Measurements from ENCODE around the gene TBC1D14. TPM values are rescaled to one million over a fixed set of nuclear protein-coding genes. Genes with fewer than 3 reads are reported as not detected.

Gene TBC1D14
- total and polyA plus RNA-seq, 10 of the 15 experiments (the other 5 are each of a cell fraction or from before 2014, with no cell fraction given) = 0.87 to 39.3 (median 30.1) TPM

DNA sequence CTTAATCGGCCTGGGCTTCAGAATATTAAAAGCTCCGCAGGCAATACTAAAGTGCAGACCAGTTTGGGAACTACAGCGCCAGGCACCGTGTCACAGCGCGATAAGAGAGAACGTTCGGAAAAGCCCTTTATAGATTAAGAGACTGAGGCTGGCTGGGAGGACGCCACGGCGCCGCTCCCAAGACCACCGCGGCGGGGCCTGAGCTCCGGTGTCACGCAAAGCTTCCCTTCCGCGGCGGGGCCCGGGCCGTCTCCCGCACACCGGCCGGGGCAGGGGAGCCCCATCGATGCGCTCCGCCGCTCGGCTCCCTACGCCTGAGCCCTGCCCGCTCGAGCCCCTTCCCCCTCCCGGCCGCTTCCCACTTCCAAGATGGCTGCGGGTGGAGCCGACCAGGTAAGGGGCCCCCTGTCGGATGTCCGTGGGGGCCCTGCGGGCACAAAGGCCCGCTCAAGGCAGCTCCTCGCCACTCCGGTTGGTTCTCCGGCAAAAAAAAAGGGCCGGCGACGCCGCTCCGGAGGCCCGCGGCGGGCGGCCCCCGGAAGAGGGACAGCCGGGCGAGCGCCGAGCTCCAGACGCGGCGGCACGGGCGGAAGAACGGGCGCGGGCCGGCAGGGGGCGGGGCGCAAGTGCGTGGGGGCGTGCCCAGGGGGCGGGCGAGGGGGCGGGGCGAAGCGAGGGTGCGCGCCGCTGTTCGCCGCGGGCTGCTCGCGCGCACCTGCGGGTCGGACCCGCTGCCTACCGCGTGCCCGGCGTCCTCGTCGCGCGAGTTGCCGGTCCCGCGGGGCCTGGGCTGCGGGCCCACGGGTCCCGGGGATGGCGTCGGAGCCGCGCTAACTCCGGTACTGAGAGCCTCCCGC, at the start of gene TBC1D14 (continued):
- peak; percentile 31; the same call in 1 of the 2 replicates for TF ChIP-seq RCOR1 (conservative IDR thresholded peaks at IDR 0.05; ENCODE audit: low read depth, low read length)
- 0 out of 2 replicates have a peak, but pooled peaks have one; percentile 32 for TF ChIP-seq TBL1XR1 (IDR thresholded peaks at IDR 0.05; ENCODE audit: low read depth, low read length)
- no peak for TF ChIP-seq ATF7 (IDR thresholded peaks at IDR 0.05; ENCODE audit: low read depth)
- TF ChIP-seq PBX3 (IDR thresholded peaks at IDR 0.05; ENCODE audit: insufficient replicate concordance, low read depth, low read length) = no peak
- peak; percentile 100 for TF ChIP-seq MLLT1 (IDR thresholded peaks at IDR 0.05)
- TF ChIP-seq ZBTB11 (CRISPR knock-in tag; IDR thresholded peaks at IDR 0.05) = no peak
- TF ChIP-seq BHLHE40 (IDR thresholded peaks at IDR 0.05; ENCODE audit: borderline replicate concordance in 1 of 2, low read depth in 2 of 2, low read length in 1 of 2) = peak; percentile 87 to 98
- peak; percentile 95 for TF ChIP-seq IKZF1 (conservative IDR thresholded peaks at IDR 0.05)
- peak; percentile 62 for TF ChIP-seq LARP7 (IDR thresholded peaks at IDR 0.05)
- TF ChIP-seq, protein P1, sequence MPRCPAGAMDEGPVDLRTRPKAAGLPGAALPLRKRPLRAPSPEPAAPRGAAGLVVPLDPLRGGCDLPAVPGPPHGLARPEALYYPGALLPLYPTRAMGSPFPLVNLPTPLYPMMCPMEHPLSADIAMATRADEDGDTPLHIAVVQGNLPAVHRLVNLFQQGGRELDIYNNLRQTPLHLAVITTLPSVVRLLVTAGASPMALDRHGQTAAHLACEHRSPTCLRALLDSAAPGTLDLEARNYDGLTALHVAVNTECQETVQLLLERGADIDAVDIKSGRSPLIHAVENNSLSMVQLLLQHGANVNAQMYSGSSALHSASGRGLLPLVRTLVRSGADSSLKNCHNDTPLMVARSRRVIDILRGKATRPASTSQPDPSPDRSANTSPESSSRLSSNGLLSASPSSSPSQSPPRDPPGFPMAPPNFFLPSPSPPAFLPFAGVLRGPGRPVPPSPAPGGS (IDR thresholded peaks at IDR 0.05; ENCODE audit: borderline replicate concordance, insufficient read depth, low read depth, low read length, poor library complexity, severe bottlenecking) = no peak
- no peak for TF ChIP-seq IKZF2 (IDR thresholded peaks at IDR 0.05)
- no peak for TF ChIP-seq CBX5 (IDR thresholded peaks at IDR 0.05; ENCODE audit: low read depth)
- no peak for TF ChIP-seq EED (IDR thresholded peaks at IDR 0.05; ENCODE audit: low read depth)
- peak; percentile 84; the same call in 1 of the 2 replicates for TF ChIP-seq POLR2AphosphoS2 (IDR thresholded peaks at IDR 0.05; ENCODE audit: low read depth, low read length)
- peak; percentile 49 for TF ChIP-seq SP1 (IDR thresholded peaks at IDR 0.05; ENCODE audit: low read depth, low read length)
- peak; percentile 91 for TF ChIP-seq CHD2 (IDR thresholded peaks at IDR 0.05; ENCODE audit: borderline replicate concordance, low read depth, low read length)
- peak; percentile 95 for TF ChIP-seq TAF1 (IDR thresholded peaks at IDR 0.05; ENCODE audit: borderline replicate concordance, low read depth, low read length)
- no peak for TF ChIP-seq EZH2 (IDR thresholded peaks at IDR 0.05; ENCODE audit: borderline replicate concordance, control insufficient read depth, low read depth, low read length)
- TF ChIP-seq, protein P2, sequence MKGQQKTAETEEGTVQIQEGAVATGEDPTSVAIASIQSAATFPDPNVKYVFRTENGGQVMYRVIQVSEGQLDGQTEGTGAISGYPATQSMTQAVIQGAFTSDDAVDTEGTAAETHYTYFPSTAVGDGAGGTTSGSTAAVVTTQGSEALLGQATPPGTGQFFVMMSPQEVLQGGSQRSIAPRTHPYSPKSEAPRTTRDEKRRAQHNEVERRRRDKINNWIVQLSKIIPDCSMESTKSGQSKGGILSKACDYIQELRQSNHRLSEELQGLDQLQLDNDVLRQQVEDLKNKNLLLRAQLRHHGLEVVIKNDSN (IDR thresholded peaks at IDR 0.05; ENCODE audit: borderline replicate concordance, extremely low read length, insufficient read depth, low read depth, low read length) = no peak
- TF ChIP-seq KDM1A (IDR thresholded peaks at IDR 0.05; ENCODE audit: borderline replicate concordance) = no peak
